SW480 (cell line): ENCODE results near the gene HSPA1B.
A peak's percentile ranks its signal among the peaks of the same experiment; 100 is the strongest.
"Not testable (repeated sequence)": the region's sequence is repeated elsewhere in the genome, so short reads cannot be mapped to it uniquely, and the experiment has no call there.

Experiments used
- DNase-seq: peaks from one replicate; pipeline ENCODE4 v3.0.0-alpha.2; 2016; ENCODE audit warnings: low spot score

Gene HSPA1B

GRCh38 chr6:31829633-31830283 is 2.2 kb downstream of the HSPA1B start:
- peak; percentile 61 for DNase-seq

DNA sequence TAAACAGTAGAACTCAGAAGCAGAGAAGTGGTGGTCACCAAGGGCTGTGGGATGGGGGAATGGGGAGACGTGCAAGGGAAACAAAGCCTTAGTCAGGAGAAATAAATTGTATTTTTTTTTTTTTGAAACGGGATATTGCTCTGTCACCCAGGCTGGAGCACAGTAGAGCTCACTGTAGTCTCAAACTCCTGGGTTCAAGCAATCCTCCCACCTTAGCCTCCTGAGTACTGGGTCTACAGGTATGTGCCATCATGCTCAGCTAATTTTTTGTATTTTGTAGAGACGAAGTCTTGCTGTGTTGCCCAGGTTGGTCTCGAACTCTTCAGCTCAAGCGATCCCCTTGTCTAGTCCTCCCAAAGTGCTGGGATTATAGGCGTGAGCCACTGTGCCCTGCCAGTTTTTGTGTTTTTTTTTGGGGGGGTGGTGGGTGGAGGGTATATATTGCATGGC is 3.4 kb downstream of the HSPA1B start:
- no peak for DNase-seq

DNA sequence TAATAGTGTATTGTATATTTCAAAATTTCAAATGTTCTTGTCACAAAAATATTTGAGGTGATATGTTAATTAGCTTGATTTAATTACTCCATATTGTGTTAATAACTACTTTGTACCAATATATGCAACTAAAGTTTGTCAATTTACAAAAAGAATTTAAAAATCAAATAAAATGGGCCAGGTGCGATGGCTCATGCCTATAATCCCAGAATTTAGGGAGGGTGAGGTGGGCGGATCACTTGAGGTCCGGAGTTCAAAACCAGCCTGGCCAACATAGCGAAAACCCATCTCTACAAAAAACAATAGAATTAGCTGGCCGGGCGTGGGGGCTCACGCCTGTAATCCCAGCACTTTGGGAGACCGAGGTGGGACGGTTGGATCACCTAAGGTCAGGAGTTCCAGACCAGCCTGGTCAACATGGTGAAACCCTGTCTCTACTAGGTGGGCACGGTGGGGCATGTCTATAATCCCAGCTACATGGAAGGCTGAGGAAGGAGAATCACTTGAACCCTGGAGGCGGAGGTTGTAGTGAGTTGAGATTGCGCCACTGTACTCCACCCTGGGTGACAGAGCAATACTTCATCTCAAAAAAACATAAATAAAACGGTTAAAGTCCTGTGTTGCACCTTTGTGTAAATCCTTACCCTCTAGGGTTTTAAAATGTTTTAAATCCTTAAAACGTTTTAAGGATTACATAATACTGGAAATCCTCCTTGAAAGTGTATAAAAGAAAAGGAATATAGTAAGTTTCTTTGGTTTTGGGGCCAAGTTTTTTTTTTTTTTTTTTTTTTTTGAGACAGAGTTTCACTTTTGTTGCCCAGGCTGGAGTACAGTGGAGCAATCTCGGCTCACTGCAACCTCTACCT is 4.0 kb downstream of the HSPA1B start:
- no peak for DNase-seq

GRCh38 chr6:31834367-31835250 is 7.1 kb downstream of the HSPA1B start:
- DNase-seq = peak; percentile 84

DNA sequence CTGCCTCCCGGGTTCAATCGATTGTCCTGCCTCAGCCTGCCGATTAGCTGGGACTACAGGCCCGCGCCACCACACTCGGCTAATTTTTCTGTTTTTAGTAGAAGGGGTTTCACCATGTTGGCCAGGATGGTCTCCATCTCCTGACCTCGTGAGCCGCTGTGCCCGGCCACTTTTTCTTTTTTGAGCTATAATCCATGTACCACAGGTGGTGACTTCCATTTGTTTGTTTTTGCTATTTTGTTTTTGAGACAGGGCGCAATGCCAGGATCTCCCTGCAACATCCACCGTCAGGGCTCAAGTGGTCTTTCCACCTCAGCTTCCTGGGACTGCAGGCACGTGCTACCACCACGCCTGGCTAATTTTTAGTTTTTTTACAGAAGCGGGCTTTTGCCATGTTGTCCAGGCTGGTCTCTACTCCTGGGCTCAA is 8.5 kb downstream of the HSPA1B start:
- DNase-seq = no peak

- no peak for DNase-seq
Observed at GRCh38 chr6:31836474-31837368, 9.2 kb downstream of the HSPA1B start.

DNA sequence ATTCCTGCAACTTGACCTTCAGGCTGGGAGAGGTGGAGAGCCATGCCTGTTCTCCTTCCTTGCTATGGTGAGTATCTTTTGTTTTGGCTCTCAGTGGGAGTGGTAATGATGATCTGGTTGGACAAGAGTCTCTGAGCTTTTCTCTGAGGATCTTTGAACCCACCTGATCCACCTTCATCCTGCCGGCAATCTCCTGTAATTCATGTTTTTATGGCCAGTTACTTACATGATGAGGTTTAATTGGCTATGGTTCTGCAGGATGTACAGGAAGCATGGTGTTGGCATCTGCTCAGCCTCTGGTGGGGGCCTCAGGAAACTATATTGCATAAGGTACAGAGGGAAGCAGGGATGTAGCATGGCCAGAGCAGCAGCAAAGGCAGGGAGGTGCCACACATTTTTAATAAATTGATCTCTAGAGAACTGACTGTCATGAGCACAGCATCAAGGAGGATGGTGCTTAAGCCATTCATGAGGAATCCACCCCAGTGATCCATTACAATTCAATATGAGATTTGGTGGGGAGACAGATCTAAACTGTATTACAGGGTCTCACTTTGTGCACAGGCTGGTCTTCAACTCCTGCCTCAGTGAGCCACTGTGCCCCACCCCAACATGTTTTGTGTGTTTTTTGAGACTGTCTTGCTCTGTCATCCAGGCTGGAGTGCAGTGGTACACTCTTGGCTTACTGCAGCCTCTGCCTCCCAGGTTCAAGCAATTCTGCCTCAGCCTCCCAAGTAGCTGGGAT is 10.0 kb downstream of the HSPA1B start:
- DNase-seq = no peak

GRCh38 chr6:31838114-31838553 is 10.6 kb downstream of the HSPA1B start:
- not testable (repeated sequence) for DNase-seq

- no peak for DNase-seq
Observed at GRCh38 chr6:31838968-31839367, 11.4 kb downstream of the HSPA1B start.

DNA sequence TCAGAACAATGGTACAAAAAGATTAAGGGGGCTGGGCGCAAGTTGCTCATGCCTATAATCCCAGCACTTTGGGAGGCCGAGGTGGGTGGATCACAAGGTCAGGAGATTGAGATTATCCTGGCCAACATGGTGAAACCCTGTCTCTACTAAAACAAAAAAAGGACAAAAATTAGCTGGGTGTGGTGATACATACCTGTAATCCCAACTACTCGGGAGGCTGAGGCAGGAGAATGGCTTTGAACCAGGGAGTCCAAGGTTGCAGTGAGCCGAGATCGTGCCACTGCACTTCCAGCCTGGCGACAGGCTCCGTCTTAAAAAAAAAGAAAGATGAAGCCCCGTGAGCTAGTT is 12.2 kb downstream of the HSPA1B start:
- DNase-seq = not testable (repeated sequence)

DNA sequence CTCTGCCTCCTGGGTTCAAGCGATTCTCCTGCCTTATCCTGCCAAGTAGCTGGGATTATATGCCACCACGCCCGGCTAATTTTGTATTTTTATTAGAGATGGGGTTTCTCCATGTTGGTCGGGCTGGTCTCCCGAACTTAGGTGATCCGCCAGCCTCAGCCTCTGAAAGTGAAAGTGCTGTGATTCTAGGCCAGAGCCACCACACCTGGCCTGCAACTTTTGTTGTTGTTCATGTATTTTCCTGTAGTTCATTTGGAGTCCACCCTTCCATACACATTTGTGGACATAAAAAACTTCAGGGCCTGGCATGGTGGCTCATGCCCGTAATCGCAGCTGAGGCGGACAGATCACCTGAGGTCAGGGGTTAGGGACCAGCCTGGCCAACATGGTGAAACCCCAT is 14.5 kb downstream of the HSPA1B start:
- DNase-seq = no peak

GRCh38 chr6:31844507-31844906 is 17.0 kb downstream of the HSPA1B start:
- DNase-seq = no peak

DNA sequence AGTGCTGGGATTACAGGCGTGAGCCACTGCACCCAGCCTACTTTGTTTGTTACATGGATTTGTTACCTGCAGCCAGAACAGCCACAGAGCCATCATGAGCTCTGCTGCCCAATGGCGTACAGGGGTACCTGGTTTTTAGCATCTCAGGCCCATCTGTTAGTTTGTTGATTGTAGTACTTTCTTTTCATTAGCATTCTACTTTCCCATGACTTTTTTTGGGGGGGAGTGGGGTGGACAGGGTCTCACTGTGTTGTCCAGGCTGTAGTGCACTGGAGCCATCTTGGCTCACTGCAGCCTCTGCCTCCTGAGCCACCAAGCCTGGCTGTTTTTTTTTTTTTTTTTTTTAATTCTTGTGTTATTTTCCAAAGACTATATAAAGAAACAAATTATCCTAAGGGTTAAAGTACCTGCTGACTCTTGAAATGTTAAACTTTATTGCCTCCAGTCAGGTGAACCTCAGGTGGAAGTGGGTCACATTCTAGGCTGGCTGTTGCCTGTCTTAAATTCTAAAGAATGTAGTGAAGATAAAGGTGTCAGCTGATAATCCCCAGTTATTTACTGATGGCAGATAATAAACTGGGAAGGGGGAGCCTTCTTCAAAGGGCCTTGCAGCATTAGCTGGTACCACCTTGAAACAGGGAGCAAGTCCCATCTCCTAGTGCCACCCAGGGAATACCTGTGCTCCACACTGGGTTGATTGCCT is 19.9 kb downstream of the HSPA1B start:
- no peak for DNase-seq

DNA sequence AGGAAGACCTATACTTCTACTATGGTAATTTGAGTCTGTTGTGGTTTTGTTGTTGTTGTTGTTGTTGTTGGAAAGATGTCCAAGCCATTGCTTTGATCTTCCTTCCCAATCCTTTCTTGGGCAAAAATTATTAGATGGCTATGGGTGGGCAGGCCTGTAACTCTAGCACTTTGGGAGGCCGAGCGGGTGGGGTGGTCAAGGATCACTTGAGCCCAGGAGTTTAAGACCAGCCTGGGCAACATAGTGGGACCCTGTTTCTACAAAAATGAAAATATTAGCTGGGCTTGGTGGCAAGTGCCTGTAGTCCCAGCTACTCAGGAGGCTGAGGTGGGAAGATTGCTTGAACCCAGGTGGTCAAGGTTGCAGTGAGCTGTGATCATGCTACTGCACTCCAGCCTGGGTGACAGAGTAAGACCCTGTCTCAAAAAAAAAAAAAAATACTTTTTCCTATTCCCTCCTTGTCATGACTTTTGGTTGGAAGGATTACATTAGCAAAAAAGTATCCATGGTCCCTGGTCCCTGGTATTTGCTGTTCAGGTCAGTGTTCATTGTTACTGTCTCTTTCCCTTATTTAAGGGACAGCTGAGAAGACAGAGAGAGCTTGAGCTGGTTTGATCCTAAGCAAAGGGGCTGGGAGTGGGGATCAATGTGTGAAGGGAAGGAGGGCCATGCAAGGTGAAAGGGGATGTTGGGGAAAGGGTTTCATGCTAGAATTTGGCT is 23.4 kb downstream of the HSPA1B start:
- DNase-seq = no peak

GRCh38 chr6:31851485-31851832 is 23.9 kb downstream of the HSPA1B start:
- no peak for DNase-seq

- DNase-seq = not testable (repeated sequence)
Observed at GRCh38 chr6:31851980-31852718, 24.6 kb downstream of the HSPA1B start.

DNA sequence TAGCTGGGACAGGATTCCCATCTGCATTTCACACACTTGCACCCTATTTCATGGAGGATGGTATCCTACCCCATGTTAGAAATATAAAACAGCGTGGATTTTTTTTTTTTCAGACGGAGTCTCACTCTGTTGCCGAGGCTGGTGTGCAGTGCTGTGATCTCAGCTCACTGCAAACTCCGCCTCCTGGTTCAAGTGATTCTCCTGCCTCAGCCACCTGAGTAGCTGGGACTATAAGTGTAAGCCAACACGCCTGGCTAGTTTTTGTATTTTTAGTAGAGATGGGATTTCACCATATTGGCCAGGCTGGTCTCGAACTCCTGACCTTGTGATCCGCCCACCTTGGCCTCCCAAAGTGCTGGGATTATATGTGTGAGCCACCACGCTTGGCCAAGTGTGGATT is 30.2 kb downstream of the HSPA1B start:
- not testable (repeated sequence) for DNase-seq

- DNase-seq = no peak
Observed at GRCh38 chr6:31858707-31859106, 31.2 kb downstream of the HSPA1B start.

DNA sequence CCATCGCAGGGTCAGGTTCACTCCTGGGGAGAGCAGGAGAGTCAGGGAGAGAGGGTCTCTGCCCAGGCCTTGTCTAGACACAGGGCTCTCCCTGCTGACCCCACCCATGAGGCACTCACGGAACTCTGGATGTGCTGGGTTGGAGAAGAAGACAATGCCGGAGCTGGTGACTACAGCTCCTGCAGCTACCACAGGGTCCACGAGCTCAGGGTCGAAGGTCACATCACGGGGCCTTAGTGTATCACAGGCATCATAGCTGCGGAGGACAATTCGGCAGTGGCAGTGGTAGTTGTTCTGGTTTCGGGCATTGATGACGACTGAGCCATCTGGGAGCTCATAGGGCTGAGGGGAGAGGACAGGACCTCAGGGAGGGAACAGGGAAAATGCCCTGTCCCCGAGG is 32.4 kb downstream of the HSPA1B start:
- DNase-seq = no peak
